Measurements from ENCODE around the gene FBXO10. TPM values are rescaled to one million over a fixed set of nuclear protein-coding genes. Genes with fewer than 3 reads are reported as not detected.

FBXO10 gene
- total RNA-seq, 4 donors from 2014 or later, result 5.7 to 11.4 (median 9.2) TPM

- H3K9me3 ChIP-seq, result no peaks in the 10 kb centered on the region
- no peak overlapping the region for H3K4me3 ChIP-seq
- no peak for DNase-seq (ENCODE audit: low spot score in 2 of 2)
- no peak overlapping the region for H3K27ac ChIP-seq
- no peaks in the 10 kb centered on the region for H3K27me3 ChIP-seq
- H3K36me3 ChIP-seq, result peaks cover 0 to 11% (median 0%) of the 10 kb centered on the region in 3 donors
- TF ChIP-seq POLR2A (IDR thresholded peaks at IDR 0.05) (no peak), EP300 (IDR thresholded peaks at IDR 0.05) (no peak)
- TF ChIP-seq, protein P1, sequence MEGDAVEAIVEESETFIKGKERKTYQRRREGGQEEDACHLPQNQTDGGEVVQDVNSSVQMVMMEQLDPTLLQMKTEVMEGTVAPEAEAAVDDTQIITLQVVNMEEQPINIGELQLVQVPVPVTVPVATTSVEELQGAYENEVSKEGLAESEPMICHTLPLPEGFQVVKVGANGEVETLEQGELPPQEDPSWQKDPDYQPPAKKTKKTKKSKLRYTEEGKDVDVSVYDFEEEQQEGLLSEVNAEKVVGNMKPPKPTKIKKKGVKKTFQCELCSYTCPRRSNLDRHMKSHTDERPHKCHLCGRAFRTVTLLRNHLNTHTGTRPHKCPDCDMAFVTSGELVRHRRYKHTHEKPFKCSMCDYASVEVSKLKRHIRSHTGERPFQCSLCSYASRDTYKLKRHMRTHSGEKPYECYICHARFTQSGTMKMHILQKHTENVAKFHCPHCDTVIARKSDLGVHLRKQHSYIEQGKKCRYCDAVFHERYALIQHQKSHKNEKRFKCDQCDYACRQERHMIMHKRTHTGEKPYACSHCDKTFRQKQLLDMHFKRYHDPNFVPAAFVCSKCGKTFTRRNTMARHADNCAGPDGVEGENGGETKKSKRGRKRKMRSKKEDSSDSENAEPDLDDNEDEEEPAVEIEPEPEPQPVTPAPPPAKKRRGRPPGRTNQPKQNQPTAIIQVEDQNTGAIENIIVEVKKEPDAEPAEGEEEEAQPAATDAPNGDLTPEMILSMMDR (IDR thresholded peaks at IDR 0.05), result no peak
- no peaks in the 10 kb centered on the region for H3K4me1 ChIP-seq
- 72 to 79% methylated on average over 2 of the region's 2 CpGs for WGBS, 2 donors
Measured at GRCh38 chr9:37561682-37562081, 14.5 kb downstream of the FBXO10 start.

- Histone ChIP-seq H3K9me3 (no peaks in the 10 kb centered on the region), H3K4me3 (no peak overlapping the region), H3K4me1 (no peaks in the 10 kb centered on the region), H3K27ac (no peak overlapping the region), H3K36me3 (peaks cover 0 to 14% (median 0%) of the 10 kb centered on the region in 3 donors), H3K27me3 (no peaks in the 10 kb centered on the region)
- TF ChIP-seq POLR2A (IDR thresholded peaks at IDR 0.05), result no peak
- TF ChIP-seq EP300 (IDR thresholded peaks at IDR 0.05), result no peak
- TF ChIP-seq, protein P1 (IDR thresholded peaks at IDR 0.05), result no peak
- DNase-seq (ENCODE audit: low spot score in 2 of 2), result no peak
- WGBS, 2 donors, result 91% methylated on average over 5 of the region's 5 CpGs
Measured at GRCh38 chr9:37559855-37560592, 16.2 kb downstream of the FBXO10 start.

- no peak for TF ChIP-seq POLR2A (IDR thresholded peaks at IDR 0.05)
- TF ChIP-seq EP300 (IDR thresholded peaks at IDR 0.05), result no peak
- TF ChIP-seq, protein P1 (IDR thresholded peaks at IDR 0.05), result no peak
- no peaks in the 10 kb centered on the region for H3K27me3 ChIP-seq
- WGBS, 2 donors, result 88 to 89% methylated on average over 1 of the region's 1 CpG
- H3K9me3 ChIP-seq, result no peaks in the 10 kb centered on the region
- no peak for DNase-seq (ENCODE audit: low spot score in 2 of 2)
- H3K4me3 ChIP-seq, result no peak overlapping the region
- H3K36me3 ChIP-seq, result peaks cover 0 to 11% (median 0%) of the 10 kb centered on the region in 3 donors
- no peak overlapping the region for H3K27ac ChIP-seq
- H3K4me1 ChIP-seq, result no peaks in the 10 kb centered on the region
Measured at GRCh38 chr9:37559125-37559524, 17.1 kb downstream of the FBXO10 start.

- Histone ChIP-seq H3K9me3 (no peaks in the 10 kb centered on the region), H3K27me3 (no peaks in the 10 kb centered on the region), H3K4me3 (no peak overlapping the region), H3K36me3 (peaks cover 0 to 7% (median 0%) of the 10 kb centered on the region in 3 donors), H3K4me1 (no peaks in the 10 kb centered on the region), H3K27ac (no peak overlapping the region)
- no peak for DNase-seq (ENCODE audit: low spot score in 2 of 2)
- no peak for TF ChIP-seq EP300 (IDR thresholded peaks at IDR 0.05)
- TF ChIP-seq, protein P1 (IDR thresholded peaks at IDR 0.05), result no peak
- TF ChIP-seq POLR2A (IDR thresholded peaks at IDR 0.05), result no peak
Measured at GRCh38 chr9:37555786-37556185, 20.4 kb downstream of the FBXO10 start.

DNA sequence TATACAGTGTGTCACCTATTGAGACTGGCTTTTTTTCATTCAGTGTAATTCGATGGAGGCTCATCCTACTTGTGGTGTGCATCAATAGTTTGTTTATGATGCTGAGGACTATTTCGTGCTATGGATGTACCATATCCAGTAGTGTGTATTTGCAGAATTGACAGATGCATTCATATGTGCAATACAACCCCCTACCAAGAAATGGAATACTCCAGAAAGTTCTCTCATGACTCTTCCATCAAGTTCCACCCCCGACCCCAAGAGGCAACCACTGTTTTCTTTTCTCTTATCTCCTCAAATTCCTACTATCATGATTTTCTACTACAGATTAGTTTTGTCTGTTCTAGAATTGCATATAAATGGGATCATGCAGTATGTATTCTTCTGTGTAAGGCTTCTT, 21.9 kb downstream of the FBXO10 start:
- WGBS, 2 donors, result 94 to 97% methylated on average over 3 of the region's 3 CpGs
- Histone ChIP-seq H3K36me3 (peaks cover 0 to 7% (median 0%) of the 10 kb centered on the region in 3 donors), H3K4me3 (no peak overlapping the region), H3K4me1 (no peaks in the 10 kb centered on the region), H3K9me3 (no peaks in the 10 kb centered on the region), H3K27ac (no peak overlapping the region), H3K27me3 (no peaks in the 10 kb centered on the region)
- TF ChIP-seq POLR2A (IDR thresholded peaks at IDR 0.05) (no peak), EP300 (IDR thresholded peaks at IDR 0.05) (no peak)
- TF ChIP-seq, protein P1 (IDR thresholded peaks at IDR 0.05), result no peak
- no peak for DNase-seq (ENCODE audit: low spot score in 2 of 2)

Measured in tibial nerve (tissue), 4 donors.